GM19023 (cell line): ENCODE data around the gene POU2F3.

ENCODE experiments used
- ATAC-seq: cut with Tn5 transposase; IDR thresholded peaks from one replicate; pipeline ENCODE4 v1.9.1; 2021; ENCODE audit warnings: mild to moderate bottlenecking, moderate library complexity; ENCODE audit not compliant: unreplicated experiment

Gene POU2F3

GRCh38 chr11:120337355-120338106, 97.6 kb downstream of the POU2F3 start:
- ATAC-seq, result no peak

- no peak for ATAC-seq
Measured at GRCh38 chr11:120338107-120338933, 98.4 kb downstream of the POU2F3 start.

- ATAC-seq, result no peak
Measured at GRCh38 chr11:120339394-120339890, 99.5 kb downstream of the POU2F3 start.

- no peak for ATAC-seq
Measured at GRCh38 chr11:120340529-120340928, 100.6 kb downstream of the POU2F3 start.

GRCh38 chr11:120342226-120342625, 102.3 kb downstream of the POU2F3 start:
- ATAC-seq, result no peak

- ATAC-seq, result no peak
Measured at GRCh38 chr11:120342678-120343077, 102.7 kb downstream of the POU2F3 start.

- ATAC-seq, result no peak
Measured at GRCh38 chr11:120343429-120343828, 103.5 kb downstream of the POU2F3 start.

- peak; percentile 83 for ATAC-seq
Measured at GRCh38 chr11:120344302-120345004, 104.5 kb downstream of the POU2F3 start.

- no peak for ATAC-seq
Measured at GRCh38 chr11:120346233-120346632, 106.3 kb downstream of the POU2F3 start.

GRCh38 chr11:120350637-120351036, 110.7 kb downstream of the POU2F3 start:
- ATAC-seq, result no peak

GRCh38 chr11:120352405-120352804, 112.5 kb downstream of the POU2F3 start:
- ATAC-seq, result no peak

GRCh38 chr11:120354068-120354467, 114.1 kb downstream of the POU2F3 start:
- no peak for ATAC-seq

GRCh38 chr11:120354779-120355178, 114.8 kb downstream of the POU2F3 start:
- ATAC-seq, result no peak

GRCh38 chr11:120357620-120358019, 117.7 kb downstream of the POU2F3 start:
- no peak for ATAC-seq

GRCh38 chr11:120358729-120359128, 118.8 kb downstream of the POU2F3 start:
- ATAC-seq, result no peak

- no peak for ATAC-seq
Measured at GRCh38 chr11:120363436-120363835, 123.5 kb downstream of the POU2F3 start.

GRCh38 chr11:120365512-120365911, 125.6 kb downstream of the POU2F3 start:
- no peak for ATAC-seq
